NCI-H82 treated with DMSO at 0.1 percent for 48 hours (cell line): Measurements from ENCODE around the gene BRAT1.
A peak's percentile ranks its signal among the peaks of the same experiment; 100 is the strongest.

Experiments
- DNase-seq: peaks from one replicate; lab custom pipeline; 2025; ENCODE audit not compliant: unreplicated experiment; lab: John Stamatoyannopoulos, UW

BRAT1 gene

GRCh38 chr7:2585446-2585845 lies 30.1 kb upstream of the BRAT1 start:
- DNase-seq: no peak

DNA sequence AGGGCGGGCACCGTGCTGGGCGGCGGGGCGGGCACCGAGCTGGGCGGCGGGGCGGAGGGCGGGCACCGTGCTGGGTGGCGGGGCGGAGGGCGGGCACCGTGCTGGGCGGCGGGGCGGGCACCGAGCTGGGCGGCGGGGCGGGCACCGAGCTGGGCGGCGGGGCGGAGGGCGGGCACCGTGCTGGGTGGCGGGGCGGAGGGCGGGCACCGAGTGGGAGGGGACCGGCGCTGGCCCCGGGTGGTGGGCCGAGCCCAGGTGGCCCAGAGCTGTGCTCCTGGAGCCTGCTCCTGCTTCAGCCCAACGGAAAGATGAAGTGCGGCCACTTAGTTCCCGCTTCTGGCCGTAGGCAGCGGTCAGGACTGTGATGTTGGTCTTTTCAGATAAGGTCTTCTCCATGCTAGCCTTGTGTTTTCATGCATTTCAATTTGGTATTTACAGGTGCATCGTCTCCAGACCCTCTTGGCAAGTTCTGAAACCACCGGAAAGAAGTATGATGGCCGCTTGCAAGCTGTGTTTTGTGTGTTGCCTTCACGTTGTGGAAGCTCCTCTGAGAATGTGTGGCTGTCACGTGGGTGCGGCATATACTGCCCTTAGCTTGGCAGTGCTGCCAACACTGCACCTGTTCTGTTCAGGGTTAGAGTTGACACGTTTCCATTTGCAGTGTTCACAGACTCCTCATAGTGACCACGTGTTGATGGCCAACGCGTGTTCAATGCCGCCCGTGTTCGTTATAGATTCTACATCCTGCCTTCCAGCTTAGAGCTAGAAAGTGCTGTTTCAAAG lies 28.7 kb upstream of the BRAT1 start:
- DNase-seq: no peak

DNA sequence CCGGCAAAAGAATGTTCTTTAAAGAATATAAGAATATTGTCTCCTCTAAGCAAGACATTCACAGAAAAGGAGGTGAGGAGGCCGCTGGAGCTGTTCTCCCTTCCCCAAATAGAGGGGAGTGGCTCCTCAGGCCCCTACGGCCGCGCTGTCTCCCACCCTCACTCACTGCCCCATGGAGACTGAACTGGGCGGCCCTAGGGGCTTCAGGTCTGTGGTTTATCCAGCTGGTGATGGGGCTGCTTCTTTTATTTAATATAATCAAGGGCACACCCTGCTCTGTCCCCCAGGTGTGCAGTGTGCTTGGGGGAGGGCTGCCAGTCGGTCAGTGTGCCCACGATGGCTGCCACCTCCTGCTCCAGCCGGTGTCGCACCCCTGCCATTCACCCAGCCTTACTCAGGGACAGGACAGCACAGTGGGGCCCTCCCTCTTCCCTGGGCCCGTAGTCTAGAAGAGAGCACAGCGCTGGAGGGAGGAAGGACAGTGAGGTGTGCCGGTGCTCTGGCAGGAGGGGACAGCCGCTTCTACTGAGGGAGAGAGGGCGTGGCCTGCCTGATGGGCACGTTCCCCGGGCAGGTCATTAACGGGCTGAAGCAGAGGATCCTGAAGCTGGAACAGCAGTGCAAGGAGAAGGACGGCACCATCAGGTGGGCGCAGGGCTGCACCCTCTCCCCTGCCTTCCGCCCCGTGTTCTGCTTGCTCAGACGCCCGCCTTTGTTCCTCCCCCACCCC lies 26.8 kb upstream of the BRAT1 start:
- DNase-seq: no peak

DNA sequence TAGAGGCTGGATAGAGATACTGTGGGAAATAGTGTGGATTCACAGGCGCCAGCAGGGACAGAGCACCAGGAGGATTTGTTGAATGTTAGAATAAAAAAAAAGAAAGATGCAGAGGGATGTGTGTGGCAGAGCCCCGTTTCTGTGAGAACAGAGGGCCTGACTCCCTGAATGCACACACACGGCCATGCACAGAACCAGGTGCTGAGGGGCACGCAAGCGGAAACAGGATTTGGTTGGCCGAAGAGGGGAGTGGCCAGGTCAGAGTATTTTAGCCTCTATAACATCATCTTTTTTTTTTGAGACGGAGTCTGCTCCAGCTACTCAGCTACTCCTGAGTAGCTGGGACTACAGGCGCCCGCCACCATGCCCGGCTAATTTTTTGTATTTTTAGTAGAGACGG lies 25.3 kb upstream of the BRAT1 start:
- DNase-seq: no peak

DNA sequence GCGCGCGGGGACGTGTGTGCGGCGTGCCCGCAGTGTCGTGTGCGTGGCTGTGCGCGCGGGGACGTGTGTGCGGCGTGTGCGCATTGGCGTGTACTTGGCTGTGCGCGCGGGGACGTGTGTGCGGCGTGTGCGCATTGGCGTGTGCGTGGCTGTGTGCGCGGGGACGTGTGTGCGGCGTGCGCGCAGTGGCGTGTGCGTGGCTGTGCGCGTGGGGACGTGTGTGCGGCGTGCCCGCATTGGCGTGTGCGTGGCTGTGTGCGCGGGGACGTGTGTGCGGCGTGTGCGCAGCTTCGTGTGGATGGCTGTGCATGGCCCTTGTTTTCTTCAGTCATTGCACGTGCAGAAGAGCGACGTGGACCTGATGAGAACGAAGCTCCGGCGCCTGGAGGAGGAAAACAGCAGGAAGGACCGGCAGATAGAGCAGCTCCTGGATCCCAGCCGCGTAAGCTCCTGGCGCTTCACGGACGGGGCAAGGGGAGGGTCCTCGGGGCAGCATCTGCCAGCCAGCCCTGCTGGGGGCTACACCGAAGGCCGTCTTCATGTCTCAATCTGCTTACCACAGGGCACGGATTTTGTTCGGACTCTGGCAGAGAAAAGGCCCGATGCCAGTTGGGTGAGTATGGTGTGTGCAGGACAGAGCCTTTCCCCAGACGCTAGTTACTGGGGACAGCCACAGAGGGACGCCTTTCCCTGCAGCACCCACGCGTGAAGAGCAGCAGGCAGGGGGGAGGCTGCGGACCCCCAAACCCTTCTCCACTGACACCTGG lies 22.8 kb upstream of the BRAT1 start:
- DNase-seq: no peak

DNA sequence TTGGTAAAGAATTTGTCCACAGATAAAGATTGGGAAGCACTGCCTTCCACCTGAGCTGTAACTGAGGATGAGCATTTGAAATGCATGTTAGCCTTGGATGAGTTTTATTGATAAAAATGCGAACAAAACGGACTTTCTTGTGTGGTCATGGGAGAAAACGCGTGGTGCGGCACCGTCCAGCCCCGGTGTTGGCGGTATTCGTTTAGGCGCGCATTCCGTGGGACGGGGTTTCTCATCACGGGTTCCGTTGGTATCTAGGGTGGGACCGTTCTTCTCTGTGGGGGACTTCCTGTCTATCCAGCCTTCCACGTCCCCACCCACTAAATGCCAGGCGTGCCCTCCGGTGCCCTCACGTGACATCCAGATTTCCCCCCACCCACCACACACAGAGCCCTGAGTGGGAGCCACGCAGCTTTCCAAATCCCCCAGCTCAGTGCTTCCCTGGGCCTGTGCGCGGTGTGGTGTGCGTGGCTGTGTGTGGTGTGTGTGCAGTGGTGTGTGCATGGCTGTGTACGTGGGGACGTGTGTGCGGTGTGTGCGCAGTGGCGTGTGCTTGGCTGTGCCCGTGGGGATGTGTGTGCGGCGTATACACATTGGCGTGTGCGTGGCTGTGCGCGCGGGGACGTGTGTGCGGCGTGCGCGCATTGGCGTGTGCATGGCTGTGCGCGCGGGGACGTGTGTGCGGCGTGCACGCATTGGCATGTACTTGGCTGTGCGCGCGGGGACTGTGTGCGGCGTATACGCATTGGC lies 21.6 kb upstream of the BRAT1 start:
- no peak for DNase-seq

GRCh38 chr7:2575733-2576340 lies 20.5 kb upstream of the BRAT1 start:
- DNase-seq: no peak

DNA sequence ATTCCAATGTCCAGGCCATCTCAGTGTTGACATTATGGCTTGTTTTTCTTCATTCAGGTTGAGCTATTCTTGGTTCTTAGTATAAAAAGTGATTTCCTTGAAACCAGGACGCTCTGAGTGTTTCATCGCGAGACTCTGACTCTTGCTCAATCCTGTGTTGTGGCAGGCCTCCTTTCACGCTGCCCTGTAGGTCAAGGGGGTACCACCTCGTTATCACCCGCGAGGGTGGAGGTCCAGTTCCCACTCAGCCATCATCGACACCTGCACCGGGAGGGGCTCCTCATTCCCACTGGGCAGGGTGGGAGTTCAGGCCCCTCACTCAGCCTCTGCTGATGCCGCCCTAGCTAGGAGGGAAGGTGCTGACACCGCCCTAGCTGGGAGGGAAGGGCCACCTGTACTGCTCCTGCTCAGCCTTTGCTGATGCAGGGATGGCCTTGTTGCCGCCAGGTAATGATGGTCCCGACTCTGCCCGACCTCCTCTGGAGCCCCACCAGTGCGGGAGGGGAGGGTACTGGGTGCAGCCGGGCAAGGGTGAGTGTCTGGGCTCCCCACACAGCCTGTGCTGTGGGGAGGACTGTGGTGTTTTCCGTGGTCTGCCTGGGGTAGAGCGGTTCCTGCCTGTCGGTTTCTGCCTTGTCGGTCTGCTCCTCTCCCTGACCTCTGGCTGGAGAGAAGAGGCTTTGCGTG lies 19.9 kb upstream of the BRAT1 start:
- no peak for DNase-seq

GRCh38 chr7:2573761-2574160 lies 18.4 kb upstream of the BRAT1 start:
- no peak for DNase-seq

DNA sequence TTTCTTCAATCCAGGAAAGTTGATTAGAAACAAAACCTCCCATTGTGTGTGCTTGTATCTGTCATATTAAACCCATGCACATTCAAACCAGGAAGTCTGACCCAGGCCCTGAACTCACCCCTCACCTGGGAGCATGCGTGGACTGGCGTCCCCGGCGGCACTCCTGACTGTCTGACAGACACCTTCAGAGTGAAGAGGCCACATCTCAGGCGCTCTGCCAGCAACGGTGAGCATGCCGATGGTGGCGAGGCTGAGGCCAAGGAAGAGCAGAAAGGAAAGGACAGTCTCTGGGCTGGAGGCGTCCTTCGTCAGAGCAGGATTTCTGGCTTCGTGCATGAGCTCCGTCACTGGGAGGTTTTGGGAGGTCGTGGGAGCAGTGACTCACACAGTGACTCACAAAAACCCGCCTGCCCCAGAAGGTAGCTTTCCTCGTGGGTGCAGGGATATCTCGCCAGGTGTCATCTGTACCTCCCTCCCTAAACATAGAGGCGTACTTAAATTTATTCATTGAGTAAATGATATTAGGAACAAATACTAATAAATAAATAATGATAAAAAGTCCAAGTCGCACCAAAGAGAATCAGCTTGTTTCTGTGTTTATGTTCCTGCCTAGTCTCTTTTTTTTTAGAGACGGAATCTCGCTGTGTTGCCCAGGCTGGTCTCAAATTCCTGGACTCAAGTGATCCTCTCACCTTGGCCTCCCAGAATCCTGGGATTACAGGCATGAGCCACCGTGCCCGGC lies 16.9 kb upstream of the BRAT1 start:
- DNase-seq: no peak

DNA sequence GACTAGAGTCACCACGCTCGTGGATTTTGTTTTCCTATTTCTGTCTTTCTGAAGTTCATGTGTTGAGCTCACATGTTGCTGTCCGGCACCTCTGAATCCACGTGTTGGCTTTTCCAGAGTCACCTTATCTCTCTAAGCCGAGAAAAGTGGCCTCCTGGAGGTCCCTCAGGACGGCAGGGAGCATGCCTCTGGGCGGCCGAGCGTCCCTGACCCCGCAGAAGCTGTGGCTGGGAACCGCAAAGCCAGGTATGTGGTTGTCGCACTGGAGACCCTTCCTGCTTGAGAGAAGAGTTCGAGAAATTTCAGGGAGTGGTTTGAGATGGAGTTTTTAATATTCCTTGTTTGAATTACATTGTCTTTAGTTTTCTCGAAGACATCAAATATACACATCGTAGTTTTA lies 16.1 kb upstream of the BRAT1 start:
- DNase-seq: no peak

DNA sequence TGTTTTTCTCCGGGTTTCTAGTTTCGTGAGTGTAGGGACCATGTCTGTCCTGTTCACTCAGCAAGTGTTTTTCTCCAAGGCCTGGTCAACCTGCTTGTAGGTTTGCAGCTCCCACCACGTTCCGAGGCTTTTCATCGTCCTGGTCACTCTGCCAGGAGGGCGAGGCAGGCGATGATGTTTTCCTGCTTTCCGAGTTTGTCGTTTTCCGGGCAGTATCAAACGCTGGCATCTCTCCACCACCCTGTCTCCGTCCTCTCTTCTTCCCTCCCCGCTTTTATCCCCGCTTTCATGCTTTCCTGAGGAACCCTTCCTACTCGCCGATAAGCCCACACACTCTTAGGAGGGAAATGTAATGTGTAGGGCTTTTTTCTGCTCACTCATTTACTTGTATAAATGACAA lies 14.7 kb upstream of the BRAT1 start:
- DNase-seq: no peak

DNA sequence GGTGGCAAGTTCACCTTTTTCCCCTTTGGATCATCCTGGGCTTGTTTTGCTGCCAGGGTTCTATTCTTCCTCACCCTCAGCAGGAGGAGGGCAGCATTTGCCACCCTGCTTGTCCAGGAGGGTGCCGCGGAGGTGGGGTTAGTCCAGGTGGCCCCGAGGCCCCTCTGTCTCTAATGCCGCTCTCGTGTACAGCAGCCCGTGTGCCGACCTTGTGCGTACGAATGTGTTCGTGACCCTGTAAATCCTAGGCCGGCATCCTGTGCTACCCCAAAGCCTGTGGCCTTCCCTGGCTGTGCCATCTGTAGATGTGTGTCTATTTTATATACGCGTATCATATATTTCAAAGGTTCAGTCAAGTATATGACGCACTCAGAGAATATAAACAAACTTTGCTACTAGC lies 14.1 kb upstream of the BRAT1 start:
- no peak for DNase-seq

- no peak for DNase-seq
Measured at GRCh38 chr7:2568521-2569223, 13.3 kb upstream of the BRAT1 start.

- DNase-seq: peak; percentile 18
Measured at GRCh38 chr7:2567679-2568278, 12.5 kb upstream of the BRAT1 start.

DNA sequence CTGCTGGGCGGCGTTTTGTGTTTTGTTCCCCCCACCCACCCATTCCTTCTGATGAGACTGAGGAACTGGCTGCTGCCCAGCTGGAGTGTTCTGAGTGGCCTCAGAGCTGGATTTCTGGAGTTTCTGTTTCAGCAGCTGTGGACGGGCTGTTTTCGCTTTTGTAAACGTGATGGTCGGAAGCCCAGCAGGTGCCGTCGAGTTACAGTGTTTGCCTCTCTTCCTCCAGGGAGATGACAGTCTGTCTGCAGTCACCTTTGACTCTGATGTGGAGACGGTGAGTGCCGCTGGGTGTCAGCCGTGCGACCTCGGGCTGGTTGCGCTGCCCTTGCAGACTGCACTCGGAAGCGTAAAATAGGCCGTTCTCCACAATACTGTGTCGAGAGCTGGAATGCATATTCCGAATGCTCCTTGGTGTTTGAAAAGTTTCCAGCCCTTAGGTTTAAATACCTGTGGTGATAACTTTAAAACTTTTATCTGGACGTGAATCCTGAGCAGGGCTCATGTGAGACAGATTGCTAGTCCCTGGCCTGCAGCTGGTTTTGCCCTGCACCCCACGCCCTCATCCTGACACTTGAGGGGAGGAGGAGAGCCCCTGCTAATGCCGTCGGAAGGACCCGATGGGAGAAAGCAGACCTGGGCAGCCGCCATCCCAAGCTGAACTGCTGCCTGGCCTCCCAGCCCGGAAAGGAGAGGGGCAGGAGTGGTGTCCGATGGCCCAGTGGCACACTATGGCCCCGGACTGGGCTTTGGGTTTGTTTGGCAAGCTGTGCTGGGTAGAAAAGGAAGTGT lies 11.8 kb upstream of the BRAT1 start:
- DNase-seq: no peak

GRCh38 chr7:2566348-2566889 lies 11.1 kb upstream of the BRAT1 start:
- DNase-seq: no peak
